ENCODE measurements around the gene KIAA1328. TPM values are rescaled to one million over a fixed set of nuclear protein-coding genes. Genes with fewer than 3 reads are reported as not detected.
A peak's percentile ranks its signal among the peaks of the same experiment; 100 is the strongest.

Gene KIAA1328
- total RNA-seq, 1 donor = 6.0 TPM

DNA sequence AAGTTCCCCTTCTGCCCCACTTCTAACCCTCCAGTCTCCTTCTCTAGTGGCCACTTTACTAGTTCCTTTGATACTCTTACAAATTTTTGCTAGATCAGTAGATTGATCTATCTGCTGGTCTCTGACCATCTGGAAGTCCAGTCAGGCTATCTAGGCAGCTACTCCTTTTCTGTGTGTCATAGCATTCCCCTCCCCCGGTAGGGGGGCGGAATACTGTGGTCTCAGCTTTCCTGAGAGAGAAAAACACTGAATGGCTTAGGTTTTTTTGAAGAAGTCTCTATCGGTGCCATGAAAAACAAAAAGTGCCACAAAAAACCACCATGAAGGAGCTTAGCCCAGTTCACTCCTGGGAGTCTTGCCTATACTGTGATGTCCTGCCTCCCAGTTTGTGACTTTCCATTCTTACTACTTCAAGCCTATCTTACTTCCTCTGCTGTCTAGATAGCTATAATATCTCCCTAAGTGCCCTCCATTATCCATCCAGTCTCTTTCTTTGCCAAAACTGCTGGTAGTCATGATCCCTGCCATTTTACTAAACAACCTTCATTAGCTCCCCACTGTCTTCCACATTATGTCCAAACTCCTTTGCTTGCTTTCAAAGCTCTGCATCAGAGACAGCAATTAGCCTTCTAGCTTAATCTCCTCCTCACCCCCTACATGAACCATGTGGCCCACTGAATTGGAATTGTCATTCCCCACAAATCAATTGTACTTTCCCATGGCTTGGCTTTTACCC, 30.0 kb upstream of the KIAA1328 start:
- no peak for DNase-seq (ENCODE audit: low read depth)
- TF ChIP-seq, protein P1, sequence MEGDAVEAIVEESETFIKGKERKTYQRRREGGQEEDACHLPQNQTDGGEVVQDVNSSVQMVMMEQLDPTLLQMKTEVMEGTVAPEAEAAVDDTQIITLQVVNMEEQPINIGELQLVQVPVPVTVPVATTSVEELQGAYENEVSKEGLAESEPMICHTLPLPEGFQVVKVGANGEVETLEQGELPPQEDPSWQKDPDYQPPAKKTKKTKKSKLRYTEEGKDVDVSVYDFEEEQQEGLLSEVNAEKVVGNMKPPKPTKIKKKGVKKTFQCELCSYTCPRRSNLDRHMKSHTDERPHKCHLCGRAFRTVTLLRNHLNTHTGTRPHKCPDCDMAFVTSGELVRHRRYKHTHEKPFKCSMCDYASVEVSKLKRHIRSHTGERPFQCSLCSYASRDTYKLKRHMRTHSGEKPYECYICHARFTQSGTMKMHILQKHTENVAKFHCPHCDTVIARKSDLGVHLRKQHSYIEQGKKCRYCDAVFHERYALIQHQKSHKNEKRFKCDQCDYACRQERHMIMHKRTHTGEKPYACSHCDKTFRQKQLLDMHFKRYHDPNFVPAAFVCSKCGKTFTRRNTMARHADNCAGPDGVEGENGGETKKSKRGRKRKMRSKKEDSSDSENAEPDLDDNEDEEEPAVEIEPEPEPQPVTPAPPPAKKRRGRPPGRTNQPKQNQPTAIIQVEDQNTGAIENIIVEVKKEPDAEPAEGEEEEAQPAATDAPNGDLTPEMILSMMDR (IDR thresholded peaks at IDR 0.05; ENCODE audit: insufficient read depth, low read depth, low read length) = no peak
- no peak overlapping the region for H3K4me3 ChIP-seq (ENCODE audit: low read depth, low read length)

DNA sequence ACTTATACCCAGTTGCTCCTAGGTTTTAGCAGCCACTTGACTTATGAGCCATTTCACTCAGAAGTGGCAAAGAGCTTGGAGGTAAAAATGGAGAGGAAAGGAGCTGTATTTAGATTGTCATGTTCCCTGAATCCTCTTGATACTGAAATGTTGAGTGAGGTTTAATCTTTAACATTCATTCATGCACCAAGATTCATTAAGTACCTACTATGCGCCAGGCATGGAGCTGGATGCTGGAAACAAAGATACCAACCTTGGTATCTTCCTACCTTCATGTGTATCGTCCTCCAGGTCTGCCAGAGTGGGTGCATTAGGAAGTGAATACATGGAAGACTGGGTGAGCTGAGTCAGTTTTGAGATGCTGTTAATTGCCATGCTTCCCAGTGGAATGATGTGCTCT, 23.8 kb upstream of the KIAA1328 start:
- no peak overlapping the region for H3K4me3 ChIP-seq (ENCODE audit: low read depth, low read length)
- TF ChIP-seq, protein P1 (IDR thresholded peaks at IDR 0.05; ENCODE audit: insufficient read depth, low read depth, low read length) = no peak
- DNase-seq (ENCODE audit: low read depth) = no peak

DNA sequence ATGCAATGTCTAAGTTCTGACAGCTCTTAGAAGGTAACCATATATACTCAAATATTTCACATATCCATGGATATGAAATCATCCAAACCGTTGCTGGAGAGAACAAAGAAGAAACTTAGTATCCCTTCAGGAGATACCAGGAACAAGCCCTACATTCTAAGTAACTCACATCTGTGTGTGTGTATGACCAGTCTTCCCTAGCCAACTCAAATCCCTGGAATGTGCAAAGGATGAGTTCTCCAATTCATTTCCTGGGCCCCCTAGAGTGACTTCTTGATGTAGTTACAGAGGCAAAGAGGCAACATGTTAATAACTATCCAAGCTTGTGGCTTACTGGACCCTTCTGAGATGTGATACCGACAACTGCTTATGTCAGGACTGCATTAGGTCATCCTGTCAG, 20.2 kb upstream of the KIAA1328 start:
- no peak overlapping the region for H3K4me3 ChIP-seq (ENCODE audit: low read depth, low read length)
- DNase-seq (ENCODE audit: low read depth) = no peak
- TF ChIP-seq, protein P1 (IDR thresholded peaks at IDR 0.05; ENCODE audit: insufficient read depth, low read depth, low read length) = no peak

DNA sequence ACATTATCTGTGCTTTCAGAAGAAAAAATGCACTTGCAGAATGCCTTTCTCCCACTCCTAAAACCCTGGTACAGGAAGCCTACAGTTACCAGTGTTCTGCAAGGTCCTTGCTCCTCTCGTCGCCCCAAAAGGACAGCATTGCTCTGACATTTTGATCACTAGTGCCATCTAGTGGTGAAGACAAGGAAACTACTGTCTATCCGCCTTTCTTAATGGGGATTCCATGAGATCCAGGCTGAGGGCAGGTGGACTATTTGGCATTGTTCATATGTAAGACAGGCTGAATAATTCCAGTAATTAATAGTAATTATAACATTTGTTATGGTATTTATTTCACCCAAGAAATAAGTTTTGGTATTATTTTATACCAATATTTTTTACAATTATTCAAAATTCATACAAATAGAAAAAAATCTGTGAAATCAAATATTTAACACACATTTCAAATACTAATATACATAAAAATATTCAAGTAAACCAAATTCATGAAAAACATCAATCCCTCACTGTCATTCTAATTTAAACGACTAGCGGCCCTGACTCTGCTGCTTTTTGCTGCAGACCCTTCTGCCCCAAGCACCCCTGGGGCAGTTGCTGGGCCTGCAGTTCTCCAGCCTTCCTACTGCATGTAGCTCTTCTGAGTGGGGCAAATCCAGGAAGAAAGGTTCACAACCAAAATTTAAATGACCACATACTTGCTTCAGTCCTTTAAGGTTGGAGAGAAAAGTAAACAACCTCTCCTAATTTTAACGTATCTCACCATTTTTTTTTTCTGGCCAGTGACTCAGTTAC, 19.1 kb upstream of the KIAA1328 start:
- DNase-seq (ENCODE audit: low read depth) = peak; percentile 78
- TF ChIP-seq, protein P1 (IDR thresholded peaks at IDR 0.05; ENCODE audit: insufficient read depth, low read depth, low read length) = peak; percentile 86

DNA sequence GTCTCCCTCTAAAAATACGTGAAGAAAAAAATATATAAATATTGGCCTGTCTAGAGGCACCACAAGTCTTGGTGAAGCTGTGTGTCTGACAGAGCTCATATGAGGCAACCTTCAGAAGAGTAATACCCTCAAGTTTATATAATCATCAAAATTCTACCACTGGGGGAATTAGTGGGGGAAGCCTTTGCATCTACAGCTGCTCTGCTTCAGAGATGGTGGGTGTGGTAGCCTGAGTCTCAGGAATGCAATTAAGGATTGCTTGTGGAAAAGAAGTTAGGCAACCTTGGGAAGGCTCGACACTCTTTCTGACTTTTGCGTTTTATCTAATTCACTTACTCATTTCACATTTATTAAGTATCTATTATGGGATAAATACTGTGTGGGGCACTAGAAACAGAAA, 17.5 kb upstream of the KIAA1328 start:
- H3K4me3 ChIP-seq (ENCODE audit: low read depth, low read length) = no peak overlapping the region
- TF ChIP-seq, protein P1 (IDR thresholded peaks at IDR 0.05; ENCODE audit: insufficient read depth, low read depth, low read length) = no peak
- DNase-seq (ENCODE audit: low read depth) = peak; percentile 73

More for the DNA sequence above, 19.1 kb upstream of the KIAA1328 start:
- H3K4me3 ChIP-seq (ENCODE audit: low read depth, low read length) = no peak overlapping the region

DNA sequence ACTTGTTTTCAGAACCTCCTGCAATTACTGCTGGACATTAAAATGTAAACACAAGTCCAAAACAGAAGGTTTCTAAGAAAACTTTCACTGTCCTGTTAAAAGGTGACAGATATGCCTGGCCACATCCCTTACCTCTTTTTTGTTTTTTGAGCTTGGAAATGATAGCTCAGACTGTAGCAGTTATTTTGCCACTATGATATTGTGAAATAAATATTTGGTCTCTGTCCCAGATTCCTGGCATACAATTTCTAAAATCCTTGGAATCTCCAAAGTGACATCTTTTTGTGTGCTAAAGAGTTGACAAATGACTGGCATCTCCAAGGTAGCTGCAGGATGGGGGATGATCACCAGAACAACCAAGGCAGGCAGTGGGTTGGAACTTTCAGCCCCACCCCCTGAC, 17.0 kb upstream of the KIAA1328 start:
- H3K4me3 ChIP-seq (ENCODE audit: low read depth, low read length) = no peak overlapping the region
- TF ChIP-seq, protein P1 (IDR thresholded peaks at IDR 0.05; ENCODE audit: insufficient read depth, low read depth, low read length) = no peak
- DNase-seq (ENCODE audit: low read depth) = no peak
